Ectodermal cell (in vitro differentiated cells): ENCODE measurements around the gene ZNF804A.

ENCODE experiments used
- H3K27ac ChIP-seq: 2 replicates; pipeline ENCODE4 v1.7.0; 2013; ENCODE audit warnings: mild to moderate bottlenecking, low read depth, low read length; ENCODE audit not compliant: insufficient read depth, poor library complexity, severe bottlenecking
- H3K27me3 ChIP-seq: 2 replicates; pipeline ENCODE4 v1.7.0; 2013; ENCODE audit warnings: mild to moderate bottlenecking, low read length; ENCODE audit not compliant: insufficient read depth, control insufficient read depth, poor library complexity, severe bottlenecking
- H3K36me3 ChIP-seq: one replicate; pipeline ENCODE4 v1.7.0; 2013; ENCODE audit warnings: low read length; ENCODE audit not compliant: control insufficient read depth, insufficient read depth
- H3K4me1 ChIP-seq: one replicate; pipeline ENCODE4 v1.7.0; 2013; ENCODE audit warnings: low read length; ENCODE audit not compliant: control insufficient read depth, insufficient read depth
- H3K4me3 ChIP-seq: 2 replicates; pipeline ENCODE4 v1.7.0; 2013; ENCODE audit warnings: low read depth, low read length, control low read depth; ENCODE audit not compliant: insufficient read depth
- H3K9me3 ChIP-seq: 2 replicates; pipeline ENCODE4 v1.7.0; 2013; ENCODE audit warnings: mild to moderate bottlenecking, low read length, moderate library complexity; ENCODE audit not compliant: control insufficient read depth
- WGBS, 2 experiments: methylation state at CpG; one replicate each; pipeline ENCODE4 v1.1.7; 2013; ENCODE audit warnings: missing lambda C conversion rate in 2 of 2; 5-methylcytosine and 5-hydroxymethylcytosine counted together

The ZNF804A gene

GRCh38 chr2:184646593-184646992 lies 48.3 kb downstream of the ZNF804A start:
- Histone ChIP-seq H3K4me1 (no peaks in the 10 kb centered on the region), H3K27ac (no peak overlapping the region), H3K36me3 (no peaks in the 10 kb centered on the region), H3K9me3 (no peaks in the 10 kb centered on the region), H3K4me3 (no peak overlapping the region), H3K27me3 (no peaks in the 10 kb centered on the region)
- WGBS, 2 experiments, result 93 to 96% methylated on average over 4 of the region's 4 CpGs

DNA sequence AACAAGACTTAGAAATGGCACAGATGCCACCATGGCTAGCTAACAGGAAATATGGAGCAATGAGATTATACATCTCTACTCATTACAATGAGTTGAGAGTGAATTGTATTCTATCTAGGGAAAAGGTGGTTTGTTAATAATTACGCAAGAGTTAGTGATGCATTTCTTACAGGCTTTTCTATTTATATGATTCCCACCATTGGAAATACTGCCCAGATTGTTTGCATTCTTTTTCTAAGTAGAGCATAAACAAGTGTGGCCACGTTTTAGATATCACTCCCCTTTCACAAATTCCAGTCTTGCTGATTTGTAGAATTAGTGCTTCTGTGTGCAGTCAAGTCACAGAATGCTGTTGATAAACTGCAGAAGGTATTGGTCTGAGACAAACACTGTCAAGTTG lies 56.6 kb downstream of the ZNF804A start:
- Histone ChIP-seq H3K36me3 (no peaks in the 10 kb centered on the region), H3K27me3 (no peaks in the 10 kb centered on the region), H3K27ac (no peak overlapping the region), H3K9me3 (no peaks in the 10 kb centered on the region), H3K4me3 (no peak overlapping the region), H3K4me1 (no peaks in the 10 kb centered on the region)
- WGBS, 2 experiments, result 85% methylated on average over 2 of the region's 2 CpGs; no CpG with 5 or more reads in 1 of the 2 experiments

GRCh38 chr2:184677171-184677570 lies 78.8 kb downstream of the ZNF804A start:
- Histone ChIP-seq H3K27me3 (no peaks in the 10 kb centered on the region), H3K4me3 (no peak overlapping the region), H3K4me1 (no peaks in the 10 kb centered on the region), H3K36me3 (no peaks in the 10 kb centered on the region), H3K27ac (no peak overlapping the region), H3K9me3 (no peaks in the 10 kb centered on the region)
- 89 to 96% methylated on average over 1 to 2 of the region's 2 CpGs for WGBS, 2 experiments

DNA sequence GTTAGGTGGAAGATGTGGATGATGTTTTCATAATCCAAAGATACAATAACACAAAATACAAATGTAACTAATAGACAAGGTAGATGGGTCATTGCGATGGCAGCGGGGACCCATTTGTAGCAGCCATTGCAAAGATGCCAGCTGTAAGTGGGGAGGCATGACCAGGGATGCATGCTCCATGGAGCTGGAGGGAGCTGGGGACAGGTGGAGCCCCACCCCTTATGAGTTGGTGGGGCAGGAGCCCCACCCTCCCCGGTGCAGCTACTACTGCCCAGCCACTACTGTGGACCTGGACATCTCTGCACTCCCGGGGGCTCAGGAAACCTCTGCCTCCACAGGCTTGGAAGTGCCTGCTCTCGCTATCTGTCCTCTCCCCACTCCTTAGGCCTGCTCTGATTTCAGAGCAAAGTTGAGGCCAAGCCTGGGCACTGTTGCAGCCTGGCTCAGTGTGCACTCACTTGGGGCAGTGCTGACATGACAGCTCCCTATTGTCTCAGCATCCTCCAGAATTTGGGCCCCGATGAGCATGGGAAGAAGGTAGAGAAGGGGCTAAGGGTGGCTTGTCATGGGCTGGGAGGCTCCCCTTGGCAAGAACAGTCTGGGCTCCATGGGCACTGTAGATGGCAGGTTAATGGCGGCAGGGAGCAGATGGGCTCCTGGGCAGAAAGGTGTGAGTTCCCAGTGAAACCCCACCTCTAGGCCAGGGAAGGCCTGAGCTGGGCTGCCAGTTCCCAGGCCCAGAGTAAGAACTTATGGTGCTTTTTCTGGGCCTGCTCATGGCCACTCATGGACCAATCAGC lies 81.1 kb downstream of the ZNF804A start:
- WGBS, 2 experiments, result 85 to 87% methylated on average over 7 of the region's 7 CpGs
- Histone ChIP-seq H3K4me1 (no peaks in the 10 kb centered on the region), H3K27ac (no peak overlapping the region), H3K9me3 (no peaks in the 10 kb centered on the region), H3K4me3 (no peak overlapping the region), H3K36me3 (no peaks in the 10 kb centered on the region), H3K27me3 (no peaks in the 10 kb centered on the region)

GRCh38 chr2:184680825-184681224 lies 82.5 kb downstream of the ZNF804A start:
- WGBS, 2 experiments, result 88 to 100% methylated on average over 2 of the region's 2 CpGs
- H3K27me3 ChIP-seq, result no peaks in the 10 kb centered on the region
- no peaks in the 10 kb centered on the region for H3K36me3 ChIP-seq

GRCh38 chr2:184681642-184682321 lies 83.5 kb downstream of the ZNF804A start:
- H3K27me3 ChIP-seq, result no peaks in the 10 kb centered on the region
- WGBS, 2 experiments, result 95% methylated on average over 10 of the region's 10 CpGs
- H3K36me3 ChIP-seq, result no peaks in the 10 kb centered on the region
- H3K4me3 ChIP-seq, result no peak overlapping the region
- no peaks in the 10 kb centered on the region for H3K9me3 ChIP-seq
- H3K4me1 ChIP-seq, result no peaks in the 10 kb centered on the region
- H3K27ac ChIP-seq, result no peak overlapping the region

More at GRCh38 chr2:184680825-184681224, 82.5 kb downstream of the ZNF804A start:
- no peaks in the 10 kb centered on the region for H3K4me1 ChIP-seq
- H3K4me3 ChIP-seq, result no peak overlapping the region
- H3K27ac ChIP-seq, result no peak overlapping the region
- H3K9me3 ChIP-seq, result no peaks in the 10 kb centered on the region

DNA sequence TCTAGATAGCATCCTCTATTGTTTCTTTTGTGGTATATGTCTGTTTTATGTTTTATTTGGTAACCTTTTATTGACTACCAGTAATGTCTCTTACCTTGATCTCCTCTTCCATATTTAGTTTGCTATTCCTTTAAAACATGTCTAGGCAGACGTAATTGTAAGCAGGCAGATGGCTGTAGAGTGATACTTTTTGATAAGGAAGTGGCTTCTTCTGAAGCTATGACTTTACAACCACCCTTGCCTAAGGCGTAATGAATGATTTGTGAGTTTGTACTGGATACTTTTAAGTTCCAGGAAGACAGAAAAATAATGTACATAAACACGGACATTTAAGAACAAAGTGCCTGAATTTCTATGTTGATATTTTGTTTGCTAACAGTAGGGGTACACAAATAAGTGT lies 85.6 kb downstream of the ZNF804A start:
- Histone ChIP-seq H3K9me3 (no peaks in the 10 kb centered on the region), H3K36me3 (no peaks in the 10 kb centered on the region), H3K4me1 (no peaks in the 10 kb centered on the region), H3K27me3 (no peaks in the 10 kb centered on the region), H3K4me3 (no peak overlapping the region), H3K27ac (no peak overlapping the region)
- WGBS, 2 experiments, result 94 to 95% methylated on average over 2 to 3 of the region's 3 CpGs

DNA sequence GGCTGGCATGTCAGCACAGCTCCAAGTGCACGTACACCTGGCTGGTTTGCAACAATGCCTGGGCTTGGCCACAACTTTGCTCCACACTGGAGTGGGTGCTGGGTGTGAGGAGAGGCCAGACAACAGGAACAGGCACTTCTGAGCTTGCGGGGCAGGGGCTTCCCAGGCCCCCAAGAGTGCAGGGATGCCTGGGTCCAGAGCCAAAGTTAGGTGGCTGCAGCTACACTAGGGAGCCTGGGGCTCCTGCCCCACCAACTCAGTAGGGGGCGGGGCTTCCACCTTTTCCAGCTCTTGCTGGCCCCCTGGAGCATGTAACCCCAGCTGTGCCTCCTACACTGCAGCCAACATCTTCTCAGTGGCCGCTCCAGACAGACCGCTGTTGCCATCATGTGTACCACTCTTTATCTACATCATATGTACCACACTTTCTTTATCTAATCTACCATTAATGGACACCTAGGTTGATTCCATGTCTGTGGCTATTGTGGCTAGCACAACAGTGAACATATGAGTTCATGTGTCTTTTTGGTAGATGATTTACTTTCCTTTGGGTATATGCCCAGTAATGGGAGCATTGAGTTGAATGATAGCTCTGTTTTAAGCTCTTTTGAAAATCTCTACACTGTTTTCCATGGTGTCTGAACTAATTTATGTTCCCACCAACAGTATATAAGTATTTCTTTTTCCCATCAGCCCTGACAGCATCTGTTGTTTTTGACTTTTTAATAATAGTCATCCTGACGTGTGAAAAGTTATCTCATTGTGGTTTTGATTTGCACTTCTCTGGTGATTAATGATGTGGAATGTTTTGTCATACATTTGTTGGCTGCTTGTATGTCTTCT lies 87.9 kb downstream of the ZNF804A start:
- no peaks in the 10 kb centered on the region for H3K36me3 ChIP-seq
- no peaks in the 10 kb centered on the region for H3K27me3 ChIP-seq
- no peak overlapping the region for H3K4me3 ChIP-seq
- H3K4me1 ChIP-seq, result no peaks in the 10 kb centered on the region
- 94 to 95% methylated on average over 6 of the region's 6 CpGs for WGBS, 2 experiments
- no peaks in the 10 kb centered on the region for H3K9me3 ChIP-seq
- H3K27ac ChIP-seq, result no peak overlapping the region

- H3K9me3 ChIP-seq, result no peaks in the 10 kb centered on the region
Measured at GRCh38 chr2:184689638-184690037, 91.3 kb downstream of the ZNF804A start.

More at GRCh38 chr2:184689638-184690037, 91.3 kb downstream of the ZNF804A start:
- Histone ChIP-seq H3K4me3 (no peak overlapping the region), H3K36me3 (no peaks in the 10 kb centered on the region), H3K4me1 (no peaks in the 10 kb centered on the region), H3K27me3 (no peaks in the 10 kb centered on the region), H3K27ac (no peak overlapping the region)
- WGBS, 2 experiments, result 67 to 100% methylated on average over 1 of the region's 1 CpG
